Measurements from ENCODE around the gene AMPH.
"Not testable (repeated sequence)": the region's sequence is repeated elsewhere in the genome, so short reads cannot be mapped to it uniquely, and the experiment has no call there.

The AMPH gene

GRCh38 chr7:38625866-38626265 lies 5.3 kb downstream of the AMPH start:
- no peak for DNase-seq

- no peak for DNase-seq
Measured at GRCh38 chr7:38615665-38616064, 15.5 kb downstream of the AMPH start.

- no peak for DNase-seq
Measured at GRCh38 chr7:38607466-38607865, 23.7 kb downstream of the AMPH start.

GRCh38 chr7:38600741-38601140 lies 30.4 kb downstream of the AMPH start:
- no peak for DNase-seq

- no peak for DNase-seq
Measured at GRCh38 chr7:38594949-38595348, 36.2 kb downstream of the AMPH start.

- no peak for DNase-seq
Measured at GRCh38 chr7:38592737-38593288, 38.4 kb downstream of the AMPH start.

- DNase-seq = no peak
Measured at GRCh38 chr7:38585572-38586354, 45.4 kb downstream of the AMPH start.

- no peak for DNase-seq
Measured at GRCh38 chr7:38584443-38585210, 46.5 kb downstream of the AMPH start.

GRCh38 chr7:38580485-38580884 lies 50.7 kb downstream of the AMPH start:
- no peak for DNase-seq

- no peak for DNase-seq
Measured at GRCh38 chr7:38574086-38574485, 57.1 kb downstream of the AMPH start.

- DNase-seq = not testable (repeated sequence)
Measured at GRCh38 chr7:38571620-38572019, 59.6 kb downstream of the AMPH start.

GRCh38 chr7:38568497-38568896 lies 62.7 kb downstream of the AMPH start:
- DNase-seq = no peak

GRCh38 chr7:38565289-38565688 lies 65.9 kb downstream of the AMPH start:
- no peak for DNase-seq

GRCh38 chr7:38563741-38564140 lies 67.4 kb downstream of the AMPH start:
- no peak for DNase-seq

- no peak for DNase-seq
Measured at GRCh38 chr7:38561166-38561565, 70.0 kb downstream of the AMPH start.

- DNase-seq = no peak
Measured at GRCh38 chr7:38558761-38559345, 72.3 kb downstream of the AMPH start.

GRCh38 chr7:38554586-38554985 lies 76.6 kb downstream of the AMPH start:
- no peak for DNase-seq

- DNase-seq = no peak
Measured at GRCh38 chr7:38550836-38551235, 80.3 kb downstream of the AMPH start.

- no peak for DNase-seq
Measured at GRCh38 chr7:38548605-38549004, 82.6 kb downstream of the AMPH start.

GRCh38 chr7:38546763-38547162 lies 84.4 kb downstream of the AMPH start:
- DNase-seq = no peak

GRCh38 chr7:38545977-38546376 lies 85.2 kb downstream of the AMPH start:
- no peak for DNase-seq

- no peak for DNase-seq
Measured at GRCh38 chr7:38542156-38542555, 89.0 kb downstream of the AMPH start.

GRCh38 chr7:38541440-38541839 lies 89.7 kb downstream of the AMPH start:
- no peak for DNase-seq

Data from NCI-H1436 (cell line).